Sigmoid colon (tissue), 7 donors: Measurements from ENCODE around the gene TRMT1. TPM values are rescaled to one million over a fixed set of nuclear protein-coding genes. Genes with fewer than 3 reads are reported as not detected.
"Not testable (repeated sequence)": the region's sequence is repeated elsewhere in the genome, so short reads cannot be mapped to it uniquely, and the experiment has no call there.

Experiments used
- DNase-seq: peaks from one replicate; pipeline ENCODE4 v3.0.0-alpha.2; 2019
- H3K27ac ChIP-seq, 4 donors: fragments of 200-600 bp; sonication (generic); one replicate each; pipeline ENCODE4 v1.5.1; 2016 to 2019; ENCODE audit warnings: mild to moderate bottlenecking in 1 of 4
- H3K27me3 ChIP-seq, 3 donors: fragments of 200-600 bp; sonication (generic); one replicate each; pipeline ENCODE4 v1.5.1; 2019; ENCODE audit warnings: mild to moderate bottlenecking in 1 of 3
- H3K36me3 ChIP-seq, 4 donors: fragments of 200-600 bp; sonication (generic); one replicate each; pipeline ENCODE4 v1.5.1; 2016 to 2019
- H3K4me1 ChIP-seq, 4 donors: fragments of 200-600 bp; sonication (generic); one replicate each; pipeline ENCODE4 v1.5.1; 2017 to 2019
- H3K4me3 ChIP-seq, 4 donors: fragments of 200-600 bp; sonication (generic); one replicate each; pipeline ENCODE4 v1.5.1; 2017 to 2019; ENCODE audit warnings: mild to moderate bottlenecking in 2 of 4, moderate library complexity in 1 of 4
- H3K9me3 ChIP-seq, 4 donors: fragments of 200-600 bp in 3 of 4; sonication (generic) in 3 of 4; one replicate each; pipeline versions ENCODE4 v1.5.1 to v1.6.1; 2013 to 2019
- EP300 ChIP-seq, 4 donors: sonication (generic); formaldehyde crosslinking; IDR thresholded peaks; one replicate each; pipeline ENCODE4 v1.6.1; 2017; ENCODE audit warnings: antibody characterized with exemption in 4 of 4
- POLR2A ChIP-seq, 2 donors: fragments of 450-650 bp; IDR thresholded peaks; one replicate each; pipeline ENCODE4 v1.6.1; 2016; ENCODE audit warnings: antibody characterized with exemption in 2 of 2, mild to moderate bottlenecking in 2 of 2, moderate library complexity in 2 of 2
- POLR2AphosphoS5 ChIP-seq, 4 donors: sonication (generic); formaldehyde crosslinking; IDR thresholded peaks; one replicate each; pipeline ENCODE4 v1.6.1; 2017; ENCODE audit warnings: antibody characterized with exemption in 4 of 4
- WGBS, 2 donors: extraction: QIAGEN DNeasy Blood & Tissue Kit; methylation state at CpG; one replicate each; pipeline ENCODE4 v1.1.7; 2013; 5-methylcytosine and 5-hydroxymethylcytosine counted together
- intact Hi-C: fragments of 100-400 bp; cut with DNase I; formaldehyde crosslinking; loops from one replicate; pipeline ENCODE4 v1.15.1; 2023
- polyA plus RNA-seq, 3 donors: library from polyadenylated mRNA; stranded (reverse); fragments of 200-250 nt; gene quantifications; one replicate each; pipeline ENCODE4 v1.2.3, GENCODE V29; 2013
- total RNA-seq, 4 donors: library from RNA; depleted of rRNA; stranded (reverse); fragments of >200 nt; gene quantifications; one replicate each; pipeline ENCODE4 v1.1.0, GENCODE V29; 2016
- TF ChIP-seq, protein P1 (sequence below), 4 experiments: fragments of 450-650 bp in 3 of 4; fragments of 200-600 bp in 1 of 4; IDR thresholded peaks; one replicate each; pipeline ENCODE4 v1.5.1; 2016 to 2019; ENCODE audit warnings: antibody characterized with exemption in 4 of 4, mild to moderate bottlenecking in 3 of 4, moderate library complexity in 2 of 4
- donor health status: healthy with polysubstance abuse.
- donor health status: Bipolar disorder and iron deficiency.
- donor health status: healthy.

TRMT1 gene
- total RNA-seq, result 10 to 100 TPM; 17.4 to 25.8 (median 21.9) TPM
- 10 to 100 TPM in 2 of 3 donors, 1 to 10 TPM in 1; 6.7 to 48.6 (median 10.2) TPM for polyA plus RNA-seq

DNA sequence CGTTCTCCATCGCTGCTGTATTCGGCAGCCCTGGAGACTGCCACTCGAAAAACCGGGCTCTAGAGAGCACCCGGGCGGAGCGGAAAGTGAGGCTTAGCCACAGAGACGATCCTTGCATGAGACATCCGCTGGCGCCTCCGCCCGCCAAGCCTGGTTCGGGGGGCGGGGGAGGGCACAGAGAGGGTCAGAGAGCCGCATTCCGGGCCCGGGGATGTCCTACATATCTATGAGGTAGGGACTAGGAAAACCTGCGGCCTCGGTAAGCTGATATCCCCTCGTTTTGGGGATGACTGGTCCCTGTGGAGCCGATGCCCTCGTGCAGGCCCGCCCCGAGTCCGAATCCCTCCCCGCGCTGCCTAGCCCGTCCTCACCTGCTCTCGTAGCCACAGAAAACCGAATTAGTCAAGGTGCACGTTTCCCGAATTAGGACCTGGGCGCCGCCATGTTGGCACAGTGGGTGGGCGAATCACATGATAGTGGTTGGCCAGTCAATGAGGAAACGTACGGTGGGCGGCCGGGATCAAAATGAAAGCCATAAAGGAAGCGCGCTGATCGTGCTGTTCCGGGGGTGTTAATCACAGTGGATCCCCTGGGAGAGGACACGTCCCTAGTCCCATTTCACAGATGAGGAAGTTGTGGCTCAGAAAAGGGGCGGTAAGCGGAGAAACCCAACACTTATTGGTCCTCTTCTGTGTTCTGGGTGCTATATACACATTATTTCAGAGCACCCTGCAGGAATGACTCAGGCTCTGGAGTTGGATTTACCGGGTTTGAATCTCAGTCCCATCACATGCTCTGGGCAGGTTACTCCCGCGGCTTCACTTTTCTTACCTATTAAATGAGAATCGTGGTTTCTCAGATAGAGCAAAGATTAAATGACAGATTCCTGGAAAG is at the start of gene TRMT1:
TRMT1 (minus strand) TSS at position 459 of the 894 bp plus-strand sequence; CDS start at position 118, 341 bp downstream.
- H3K4me1 ChIP-seq, result peaks cover 0 to 49% (median 43%) of the 10 kb centered on the region in 4 donors
- WGBS, 2 donors, result 0% methylated on average over 51 of the region's 51 CpGs
- peak within 1 kb of the TSS; percentile 72 to 83 (median 76) for H3K27ac ChIP-seq

DNA sequence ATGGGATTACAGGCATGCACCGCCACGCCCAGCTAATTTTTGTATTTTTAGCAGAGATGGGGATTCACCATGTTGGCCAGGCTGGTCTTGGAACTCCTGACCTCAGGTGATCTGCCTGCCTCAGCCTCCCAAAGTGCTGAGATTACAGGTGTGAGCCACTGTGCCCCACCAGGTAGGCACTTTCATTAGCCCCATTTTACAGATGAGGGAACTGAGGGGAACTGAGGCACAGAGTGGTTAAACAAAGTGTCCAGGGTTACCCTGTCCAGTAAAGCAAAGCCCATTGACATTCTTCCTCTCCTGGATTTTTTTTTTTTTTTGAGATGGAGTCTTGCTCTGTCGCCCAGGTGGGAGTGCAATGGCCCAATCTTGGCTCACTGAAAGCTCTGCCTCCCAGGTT is 49.6 kb upstream of the TRMT1 start:
- Histone ChIP-seq H3K4me1 (peaks cover 0 to 47% (median 37%) of the 10 kb centered on the region in 4 donors), H3K27ac (peak overlapping the region in 3 of 4 donors; percentile 87 to 94 (median 94))
- not testable (repeated sequence) for H3K36me3 ChIP-seq, H3K27me3 ChIP-seq, H3K9me3 ChIP-seq, DNase-seq, H3K4me3 ChIP-seq
- intact Hi-C loops, result loop anchor here (5.0 kb wide), 1 partner anchor 41 kb away; no protein-coding TSS in a partner anchor
- WGBS, 2 donors, result 93 to 96% methylated on average over 3 of the region's 3 CpGs

More for the DNA sequence above, at the start of gene TRMT1:
- TF ChIP-seq POLR2AphosphoS5 (IDR thresholded peaks at IDR 0.05) (peak; percentile 70 to 85 (median 74)), EP300 (IDR thresholded peaks at IDR 0.05) (peak in 1 of 4 donors; percentile 59), POLR2A (IDR thresholded peaks at IDR 0.05) (no peak)
- intact Hi-C loops, result loop anchor here (5.0 kb wide), 2 partner anchors 36 to 146 kb away; partner anchors contain the start of genes IER2 and STX10
- peak; percentile 96 for DNase-seq
- H3K27me3 ChIP-seq, result no peaks in the 10 kb centered on the region
- no peaks in the 10 kb centered on the region for H3K9me3 ChIP-seq
- peak within 1 kb of the TSS; percentile 91 to 99 (median 96) for H3K4me3 ChIP-seq
- peaks cover 0 to 34% (median 9%) of the 10 kb centered on the region in 4 donors for H3K36me3 ChIP-seq

DNA sequence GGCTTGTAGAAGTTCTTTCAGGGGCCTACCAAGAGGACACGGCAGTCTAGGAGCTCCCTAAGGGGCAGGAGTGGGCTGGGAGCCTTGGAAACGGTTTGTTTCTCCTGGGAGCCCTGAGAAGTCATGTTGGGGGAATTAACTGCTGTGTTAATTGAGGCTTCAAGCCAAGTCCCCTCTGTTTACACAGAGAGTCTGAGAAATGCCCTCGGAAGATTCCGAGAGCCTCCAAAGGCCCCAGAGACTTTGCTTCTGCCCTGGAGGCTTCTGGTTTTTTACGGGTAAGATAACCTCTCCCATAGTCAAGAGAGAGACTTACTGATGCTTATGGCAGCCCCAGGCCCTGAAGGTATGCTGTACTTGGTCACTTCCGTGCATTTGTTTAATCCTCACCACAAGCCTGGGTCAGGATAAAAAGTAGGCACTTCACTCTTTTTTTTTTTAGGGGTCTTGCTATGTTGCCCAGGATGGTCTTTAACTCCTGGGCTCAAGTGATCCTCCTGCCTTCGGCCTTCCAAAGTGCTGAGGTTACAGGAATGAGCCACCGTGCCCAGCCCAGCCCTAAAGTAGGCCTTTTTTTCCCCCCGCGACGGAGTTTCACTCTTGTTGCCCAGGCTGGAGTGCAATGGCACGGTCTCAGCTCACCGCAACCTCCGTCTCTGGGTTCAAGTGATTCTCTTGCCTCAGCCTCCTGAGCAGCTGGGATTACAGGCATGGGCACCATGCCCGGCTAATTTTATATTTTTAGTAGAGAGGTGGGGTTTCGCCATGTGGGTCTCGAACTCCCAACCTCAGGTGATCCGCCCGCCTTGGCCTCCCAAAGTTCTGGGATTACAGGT is 48.8 kb upstream of the TRMT1 start:
- no peaks in the 10 kb centered on the region for H3K9me3 ChIP-seq
- no peak for DNase-seq
- no peak for TF ChIP-seq POLR2AphosphoS5 (IDR thresholded peaks at IDR 0.05)
- TF ChIP-seq POLR2A (IDR thresholded peaks at IDR 0.05), result no peak
- TF ChIP-seq, protein P1, sequence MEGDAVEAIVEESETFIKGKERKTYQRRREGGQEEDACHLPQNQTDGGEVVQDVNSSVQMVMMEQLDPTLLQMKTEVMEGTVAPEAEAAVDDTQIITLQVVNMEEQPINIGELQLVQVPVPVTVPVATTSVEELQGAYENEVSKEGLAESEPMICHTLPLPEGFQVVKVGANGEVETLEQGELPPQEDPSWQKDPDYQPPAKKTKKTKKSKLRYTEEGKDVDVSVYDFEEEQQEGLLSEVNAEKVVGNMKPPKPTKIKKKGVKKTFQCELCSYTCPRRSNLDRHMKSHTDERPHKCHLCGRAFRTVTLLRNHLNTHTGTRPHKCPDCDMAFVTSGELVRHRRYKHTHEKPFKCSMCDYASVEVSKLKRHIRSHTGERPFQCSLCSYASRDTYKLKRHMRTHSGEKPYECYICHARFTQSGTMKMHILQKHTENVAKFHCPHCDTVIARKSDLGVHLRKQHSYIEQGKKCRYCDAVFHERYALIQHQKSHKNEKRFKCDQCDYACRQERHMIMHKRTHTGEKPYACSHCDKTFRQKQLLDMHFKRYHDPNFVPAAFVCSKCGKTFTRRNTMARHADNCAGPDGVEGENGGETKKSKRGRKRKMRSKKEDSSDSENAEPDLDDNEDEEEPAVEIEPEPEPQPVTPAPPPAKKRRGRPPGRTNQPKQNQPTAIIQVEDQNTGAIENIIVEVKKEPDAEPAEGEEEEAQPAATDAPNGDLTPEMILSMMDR (IDR thresholded peaks at IDR 0.05), result no peak
- TF ChIP-seq EP300 (IDR thresholded peaks at IDR 0.05), result no peak
- intact Hi-C loops, result loop anchor here (5.0 kb wide), 1 partner anchor 42 kb away; no protein-coding TSS in a partner anchor
- no peaks in the 10 kb centered on the region for H3K36me3 ChIP-seq
- H3K27ac ChIP-seq, result peak overlapping the region; percentile 91 to 94 (median 94)
- H3K4me1 ChIP-seq, result peaks cover 0 to 47% (median 37%) of the 10 kb centered on the region in 4 donors
- 66 to 74% methylated on average over 19 of the region's 19 CpGs for WGBS, 2 donors
- no peak overlapping the region for H3K4me3 ChIP-seq
- no peaks in the 10 kb centered on the region for H3K27me3 ChIP-seq

DNA sequence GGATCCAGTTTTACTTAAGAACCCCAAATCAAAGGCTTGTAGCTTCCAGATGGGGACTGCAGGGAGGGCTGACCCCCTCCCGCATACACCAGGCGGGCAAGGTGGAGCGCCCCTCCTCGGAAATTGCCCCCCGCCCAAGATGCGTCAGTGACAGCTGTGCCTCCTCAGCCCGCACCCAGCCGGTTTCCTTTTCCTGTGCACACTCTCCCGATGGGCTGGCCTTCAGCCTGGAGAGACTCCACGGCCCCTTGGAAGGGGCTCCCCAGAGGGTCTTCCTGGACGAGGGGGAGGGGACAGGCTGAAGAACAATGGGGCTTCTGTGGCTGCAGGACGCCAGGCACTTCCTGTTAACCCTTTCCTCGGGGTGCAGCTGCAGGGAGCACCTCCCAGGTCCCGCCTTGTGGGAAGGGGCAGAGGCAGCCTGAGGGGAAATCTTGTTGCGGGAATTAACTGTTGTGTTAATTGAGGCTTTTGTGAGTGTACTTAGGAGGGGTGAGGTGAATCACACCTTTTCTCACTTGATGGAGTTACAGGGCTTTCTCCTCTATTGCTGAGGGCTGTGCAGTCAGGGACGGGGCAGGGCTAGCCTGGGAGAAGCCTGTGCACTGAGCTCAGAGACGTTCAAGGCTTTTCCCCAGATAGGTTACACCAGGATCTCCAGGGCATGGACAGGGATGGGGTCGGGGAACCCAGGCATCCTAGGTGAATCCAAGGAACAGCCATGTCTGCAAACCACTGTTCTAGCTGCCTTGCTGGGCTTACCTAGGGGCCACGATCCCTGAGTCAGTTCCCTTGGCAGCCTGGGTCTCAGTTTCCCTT is 48.0 kb upstream of the TRMT1 start:
- Histone ChIP-seq H3K27ac (peak overlapping the region; percentile 91 to 94 (median 94)), H3K4me3 (peak overlapping the region; percentile 4 to 47 (median 44)), H3K9me3 (no peaks in the 10 kb centered on the region), H3K4me1 (peaks cover 0 to 47% (median 37%) of the 10 kb centered on the region in 4 donors), H3K27me3 (no peaks in the 10 kb centered on the region), H3K36me3 (no peaks in the 10 kb centered on the region)
- DNase-seq, result peak; percentile 77
- no peak for TF ChIP-seq EP300 (IDR thresholded peaks at IDR 0.05)
- intact Hi-C loops, result loop anchor here (5.0 kb wide), 2 partner anchors 43 to 683 kb away; no protein-coding TSS in a partner anchor
- 5 to 10% methylated on average over 19 of the region's 19 CpGs for WGBS, 2 donors

DNA sequence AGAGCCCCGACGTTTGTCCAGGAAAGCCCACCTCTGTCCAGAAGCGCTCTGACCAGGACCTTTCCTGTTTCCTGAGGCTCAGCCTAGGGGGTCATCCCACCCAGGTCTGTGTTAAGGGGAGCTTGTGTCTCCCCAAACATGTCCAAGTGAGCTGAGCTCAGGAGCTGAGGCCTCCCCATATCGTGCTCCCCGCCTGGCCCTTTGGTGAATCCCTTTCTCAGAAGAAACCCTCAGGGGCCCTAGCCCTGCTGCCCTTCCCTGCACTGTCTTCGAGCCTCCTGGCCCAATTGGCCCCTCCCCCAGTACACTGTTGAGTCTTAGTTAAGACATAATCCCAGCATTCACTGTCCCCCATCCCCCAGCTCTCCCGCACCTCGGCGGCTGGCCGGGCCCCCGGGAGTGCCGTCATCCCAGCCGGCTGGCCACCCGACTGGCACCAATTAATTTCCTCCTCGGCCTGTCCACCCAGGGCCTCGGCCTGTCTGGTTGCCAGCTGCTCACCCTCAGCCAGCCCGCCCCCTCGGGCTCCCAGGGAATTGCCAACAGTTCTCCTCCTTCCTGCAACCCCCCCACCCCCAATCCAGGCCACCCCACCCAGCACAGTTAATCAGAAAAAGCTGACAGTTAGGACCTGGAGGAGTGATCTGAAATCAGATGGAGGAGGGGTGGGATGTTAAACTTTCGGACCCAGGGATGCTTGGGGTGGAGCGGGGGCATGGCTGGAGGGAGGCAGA is 47.2 kb upstream of the TRMT1 start:
- H3K9me3 ChIP-seq, result no peaks in the 10 kb centered on the region
- TF ChIP-seq, protein P1 (IDR thresholded peaks at IDR 0.05), result no peak
- TF ChIP-seq POLR2A (IDR thresholded peaks at IDR 0.05) (no peak), POLR2AphosphoS5 (IDR thresholded peaks at IDR 0.05) (peak in 3 of 4 donors; percentile 42 to 62 (median 52)), EP300 (IDR thresholded peaks at IDR 0.05) (peak in 1 of 4 donors; percentile 9)
- no peaks in the 10 kb centered on the region for H3K27me3 ChIP-seq
- intact Hi-C loops, result loop anchor here (5.0 kb wide), 1 partner anchor 684 kb away; no protein-coding TSS in a partner anchor
- peak overlapping the region; percentile 25 to 47 (median 44) for H3K4me3 ChIP-seq
- peak overlapping the region; percentile 91 to 94 (median 94) for H3K27ac ChIP-seq
- DNase-seq, result peak; percentile 90
- WGBS, 2 donors, result 5 to 9% methylated on average over 20 of the region's 20 CpGs
- no peaks in the 10 kb centered on the region for H3K36me3 ChIP-seq
- peaks cover 0 to 47% (median 37%) of the 10 kb centered on the region in 4 donors for H3K4me1 ChIP-seq
